ENCODE data around the gene CDH13.

CDH13 gene

GRCh38 chr16:83010776-83011720, 384.3 kb downstream of the CDH13 start:
- H3K27me3 ChIP-seq (replicated peaks; ENCODE audit: control insufficient read depth, insufficient read depth, low read length), result no peaks in the 10 kb centered on the region
- DNase-seq (ENCODE audit: extremely low read depth, insufficient read length), result no peak
- no peaks in the 10 kb centered on the region for H3K36me3 ChIP-seq (ENCODE audit: control insufficient read depth, insufficient read depth, low read length)
- no peak overlapping the region for H3K4me3 ChIP-seq (replicated peaks; ENCODE audit: low read depth, low read length)
- TF ChIP-seq CTCF (IDR thresholded peaks at IDR 0.05; ENCODE audit: insufficient read depth, low read length, poor library complexity, severe bottlenecking), result no peak

GRCh38 chr16:83011939-83012338, 385.2 kb downstream of the CDH13 start:
- no peak overlapping the region for H3K4me3 ChIP-seq (replicated peaks; ENCODE audit: low read depth, low read length)
- DNase-seq (ENCODE audit: extremely low read depth, insufficient read length), result no peak
- no peaks in the 10 kb centered on the region for H3K27me3 ChIP-seq (replicated peaks; ENCODE audit: control insufficient read depth, insufficient read depth, low read length)
- H3K36me3 ChIP-seq (ENCODE audit: control insufficient read depth, insufficient read depth, low read length), result no peaks in the 10 kb centered on the region
- TF ChIP-seq CTCF (IDR thresholded peaks at IDR 0.05; ENCODE audit: insufficient read depth, low read length, poor library complexity, severe bottlenecking), result no peak

GRCh38 chr16:83013071-83013470, 386.3 kb downstream of the CDH13 start:
- no peak for DNase-seq (ENCODE audit: extremely low read depth, insufficient read length)
- Histone ChIP-seq H3K36me3 (ENCODE audit: control insufficient read depth, insufficient read depth, low read length) (no peaks in the 10 kb centered on the region), H3K27me3 (replicated peaks; ENCODE audit: control insufficient read depth, insufficient read depth, low read length) (no peaks in the 10 kb centered on the region), H3K4me3 (replicated peaks; ENCODE audit: low read depth, low read length) (no peak overlapping the region)
- no peak for TF ChIP-seq CTCF (IDR thresholded peaks at IDR 0.05; ENCODE audit: insufficient read depth, low read length, poor library complexity, severe bottlenecking)

- Histone ChIP-seq H3K36me3 (ENCODE audit: control insufficient read depth, insufficient read depth, low read length) (no peaks in the 10 kb centered on the region), H3K27me3 (replicated peaks; ENCODE audit: control insufficient read depth, insufficient read depth, low read length) (no peaks in the 10 kb centered on the region), H3K4me3 (replicated peaks; ENCODE audit: low read depth, low read length) (no peak overlapping the region)
- DNase-seq (ENCODE audit: extremely low read depth, insufficient read length), result no peak
- TF ChIP-seq CTCF (IDR thresholded peaks at IDR 0.05; ENCODE audit: insufficient read depth, low read length, poor library complexity, severe bottlenecking), result no peak
Observed at GRCh38 chr16:83019963-83020362, 393.2 kb downstream of the CDH13 start.

GRCh38 chr16:83021045-83021444, 394.3 kb downstream of the CDH13 start:
- H3K4me3 ChIP-seq (replicated peaks; ENCODE audit: low read depth, low read length), result no peak overlapping the region
- no peak for DNase-seq (ENCODE audit: extremely low read depth, insufficient read length)
- no peak for TF ChIP-seq CTCF (IDR thresholded peaks at IDR 0.05; ENCODE audit: insufficient read depth, low read length, poor library complexity, severe bottlenecking)
- H3K27me3 ChIP-seq (replicated peaks; ENCODE audit: control insufficient read depth, insufficient read depth, low read length), result no peaks in the 10 kb centered on the region
- H3K36me3 ChIP-seq (ENCODE audit: control insufficient read depth, insufficient read depth, low read length), result no peaks in the 10 kb centered on the region
